Keratinocyte (primary cell): ENCODE measurements around the gene HLTF. TPM values are rescaled to one million over a fixed set of nuclear protein-coding genes. Genes with fewer than 3 reads are reported as not detected.

Experiments
- DNase-seq: peaks from one replicate; pipeline ENCODE4 v3.0.0-alpha.2; 2011; ENCODE audit warnings: low read depth, missing footprints, low spot score
- FAIRE-seq: peaks from 2 replicates; lab custom pipeline; 2011; peaks lifted over from hg19 to GRCh38; lab: Jason Lieb, UNC
- H2AFZ ChIP-seq: 2 replicates; pipeline ENCODE4 v1.6.0; 2012; ENCODE audit warnings: low read length, control low read depth, inconsistent platforms; ENCODE audit not compliant: control insufficient read depth
- H3K27ac ChIP-seq: 2 replicates; pipeline ENCODE4 v1.5.1; 2011; ENCODE audit warnings: low read length; ENCODE audit not compliant: control insufficient read depth, insufficient read depth
- H3K27me3 ChIP-seq: 3 replicates; pipeline ENCODE4 v1.6.0; 2011; ENCODE audit warnings: low read length; ENCODE audit not compliant: control insufficient read depth, insufficient read depth; ENCODE audit errors: extremely low read depth
- H3K36me3 ChIP-seq, 2 experiments: 2 replicates in 1 of 2; 3 replicates in 1 of 2; pipeline ENCODE4 v1.5.1; 2011; ENCODE audit warnings: low read length in 2 of 2, mild to moderate bottlenecking in 1 of 2; ENCODE audit not compliant: control insufficient read depth in 2 of 2, insufficient read depth in 2 of 2; ENCODE audit errors: extremely low read depth in 1 of 2
- H3K4me1 ChIP-seq: 3 replicates; pipeline ENCODE4 v1.5.1; 2011; ENCODE audit warnings: low read length; ENCODE audit not compliant: control insufficient read depth, insufficient read depth; ENCODE audit errors: extremely low read depth
- H3K4me2 ChIP-seq: 3 replicates; pipeline ENCODE4 v1.6.0; 2011; ENCODE audit warnings: low read depth, low read length; ENCODE audit not compliant: control insufficient read depth, insufficient read depth; ENCODE audit errors: extremely low read depth
- H3K4me3 ChIP-seq, 3 experiments: fragments of 200-600 bp in 1 of 3; sonication (generic) in 1 of 3; 2 replicates in 2 of 3; 3 replicates in 1 of 3; pipeline ENCODE4 v1.5.1; 2011 to 2016; ENCODE audit warnings: low read length in 3 of 3, mild to moderate bottlenecking in 3 of 3, control low read depth in 2 of 3, inconsistent platforms in 1 of 3, low read depth in 1 of 3, mixed read lengths in 1 of 3, mixed run types in 1 of 3, moderate library complexity in 1 of 3; ENCODE audit not compliant: control insufficient read depth in 2 of 3, insufficient read depth in 2 of 3; ENCODE audit errors: extremely low read depth in 1 of 3
- H3K79me2 ChIP-seq: 2 replicates; pipeline ENCODE4 v1.6.0; 2012; ENCODE audit warnings: low read length; ENCODE audit not compliant: control insufficient read depth, insufficient read depth
- H3K9ac ChIP-seq: 3 replicates; pipeline ENCODE4 v1.6.0; 2011; ENCODE audit warnings: low read length; ENCODE audit not compliant: control insufficient read depth, insufficient read depth; ENCODE audit errors: extremely low read depth
- H3K9me1 ChIP-seq: 3 replicates; pipeline ENCODE4 v1.6.0; 2011; ENCODE audit warnings: low read length; ENCODE audit not compliant: control insufficient read depth, insufficient read depth; ENCODE audit errors: extremely low read depth
- H3K9me3 ChIP-seq: 2 replicates; pipeline ENCODE4 v1.5.1; 2012; ENCODE audit warnings: low read depth, low read length; ENCODE audit not compliant: control insufficient read depth
- H4K20me1 ChIP-seq: 3 replicates; pipeline ENCODE4 v1.6.0; 2011; ENCODE audit warnings: low read length; ENCODE audit not compliant: control insufficient read depth, insufficient read depth; ENCODE audit errors: extremely low read depth
- CTCF ChIP-seq, 3 experiments: IDR thresholded peaks in 1 of 3; conservative IDR thresholded peaks in 1 of 3; optimal IDR thresholded peaks in 1 of 3; 2 replicates in 2 of 3; 3 replicates in 1 of 3; pipeline versions ENCODE3 to v1.5.1; 2011; ENCODE audit warnings: low read length in 3 of 3, mild to moderate bottlenecking in 3 of 3, moderate library complexity in 2 of 3, control low read depth in 1 of 3, inconsistent platforms in 1 of 3; ENCODE audit not compliant: insufficient read depth in 2 of 3; ENCODE audit errors: extremely low read depth in 1 of 3
- EZH2 ChIP-seq: IDR thresholded peaks from one replicate; pipeline ENCODE4 v1.6.1; 2012; ENCODE audit warnings: inconsistent platforms, mild to moderate bottlenecking, low read length, moderate library complexity
- dilution Hi-C: fragments of 300-500 bp; cut with MboI; formaldehyde crosslinking; loops from one replicate; pipeline ENCODE4 v1.7.0; 2020; ENCODE audit warnings: low sequenced_read_pairs; ENCODE audit not compliant: extremely low pct_ligation_motif_present
- polyA plus RNA-seq, 5 experiments: library from polyadenylated mRNA; depleted of rRNA in 3 of 5; stranded (reverse) in 3 of 5; stranded (forward) in 1 of 5; unstranded in 1 of 5; fragments of >200 nt; gene quantifications; 1 replicate in 1 of 5; 2 replicates in 3 of 5; 3 replicates in 1 of 5; pipeline versions ENCODE4 v1.2.1 to v1.2.3, GENCODE V29; 2011 to 2012; ENCODE audit warnings: missing spikeins in 2 of 5, low read depth in 1 of 5, low replicate concordance in 1 of 5

HLTF gene
- polyA plus RNA-seq, 1 donor (not counting 4 experiments of a cell fraction or from before 2014, with no cell fraction given), result 9.1 TPM

DNA sequence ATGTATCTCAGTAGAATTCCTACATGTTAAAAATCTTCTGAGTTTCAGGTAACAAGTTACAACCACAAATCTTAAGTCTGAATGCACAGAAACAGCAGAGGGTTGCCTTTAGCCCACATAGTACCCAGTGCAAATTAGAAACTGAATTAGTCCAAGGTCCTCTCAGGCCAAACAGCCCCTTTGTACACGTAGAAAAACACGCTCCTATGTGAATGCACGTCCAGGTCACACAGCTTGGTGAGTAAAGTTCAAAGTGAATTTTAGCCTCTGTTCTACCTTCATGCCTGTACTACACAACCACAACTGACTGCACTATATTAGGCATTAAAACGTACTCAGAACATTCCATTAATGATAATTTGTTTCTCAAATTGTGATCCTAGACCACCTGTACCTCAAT, 48.6 kb downstream of the HLTF start:
- no peaks in the 10 kb centered on the region for H3K79me2 ChIP-seq
- H3K4me1 ChIP-seq, result no peaks in the 10 kb centered on the region
- no peaks in the 10 kb centered on the region for H3K9me3 ChIP-seq
- FAIRE-seq (no peak), DNase-seq (no peak)
- TF ChIP-seq CTCF (optimal IDR thresholded peaks at IDR 0.05 in 1 of 3, IDR thresholded peaks at IDR 0.05 in 1 of 3, conservative IDR thresholded peaks at IDR 0.05 in 1 of 3; ENCODE audit: extremely low read depth in 1 of 3, insufficient read depth in 2 of 3, low read length in 3 of 3) (no peak), EZH2 (no peak)
- no peak overlapping the region for H3K9ac ChIP-seq
- no peak overlapping the region for H3K27ac ChIP-seq
- H4K20me1 ChIP-seq, result no peaks in the 10 kb centered on the region
- dilution Hi-C loops, result no loop called here
- H3K4me3 ChIP-seq, result no peak overlapping the region
- H3K36me3 ChIP-seq, result no peaks in the 10 kb centered on the region
- no peak overlapping the region for H3K4me2 ChIP-seq
- H3K27me3 ChIP-seq, result no peaks in the 10 kb centered on the region
- no peak overlapping the region for H2AFZ ChIP-seq
- no peaks in the 10 kb centered on the region for H3K9me1 ChIP-seq

- Histone ChIP-seq H3K9me1 (no peaks in the 10 kb centered on the region), H3K79me2 (no peaks in the 10 kb centered on the region), H3K27me3 (no peaks in the 10 kb centered on the region), H3K9me3 (no peaks in the 10 kb centered on the region), H4K20me1 (no peaks in the 10 kb centered on the region), H3K27ac (no peak overlapping the region), H2AFZ (no peak overlapping the region), H3K4me3 (no peak overlapping the region), H3K9ac (no peak overlapping the region), H3K4me2 (no peak overlapping the region), H3K36me3 (no peaks in the 10 kb centered on the region), H3K4me1 (no peaks in the 10 kb centered on the region)
- no peak for TF ChIP-seq EZH2
- dilution Hi-C loops, result no loop called here
- FAIRE-seq (no peak), DNase-seq (no peak)
Observed at GRCh38 chr3:149031096-149031495, 55.2 kb downstream of the HLTF start.

DNA sequence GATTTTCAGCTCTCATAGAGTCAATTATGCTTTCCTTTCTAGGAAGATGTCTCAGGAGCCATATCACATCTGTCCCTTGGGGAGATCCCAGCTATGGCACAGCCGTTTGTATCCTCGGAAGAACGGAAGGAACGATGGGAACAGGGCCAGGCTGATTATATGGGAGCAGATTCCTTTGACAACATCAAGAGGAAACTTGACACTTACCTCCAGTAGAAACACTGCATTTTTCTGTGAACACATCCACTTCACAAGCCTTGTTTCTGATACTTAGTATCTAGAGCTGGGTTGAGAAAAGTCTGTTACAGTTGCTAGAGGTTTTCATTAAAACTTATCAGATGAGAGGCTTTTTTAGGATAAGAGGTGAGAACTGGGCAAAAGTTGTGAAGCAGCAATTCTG, 59.6 kb downstream of the HLTF start:
- no peak for FAIRE-seq
- dilution Hi-C loops, result no loop called here
- H3K27me3 ChIP-seq, result no peaks in the 10 kb centered on the region

More for the DNA sequence above, 59.6 kb downstream of the HLTF start:
- Histone ChIP-seq H3K4me1 (peaks cover 8% of the 10 kb centered on the region), H3K9me3 (no peaks in the 10 kb centered on the region), H3K79me2 (no peaks in the 10 kb centered on the region), H4K20me1 (no peaks in the 10 kb centered on the region), H3K4me2 (no peak overlapping the region), H3K9me1 (peaks cover 5% of the 10 kb centered on the region), H3K4me3 (no peak overlapping the region), H3K9ac (no peak overlapping the region), H3K27ac (no peak overlapping the region), H2AFZ (no peak overlapping the region), H3K36me3 (peaks cover 0 to 5% of the 10 kb centered on the region in 2 experiments)
- no peak for DNase-seq
- TF ChIP-seq EZH2, result no peak
- no peak for TF ChIP-seq CTCF (optimal IDR thresholded peaks at IDR 0.05 in 1 of 3, IDR thresholded peaks at IDR 0.05 in 1 of 3, conservative IDR thresholded peaks at IDR 0.05 in 1 of 3; ENCODE audit: extremely low read depth in 1 of 3, insufficient read depth in 2 of 3, low read length in 3 of 3)
